ENCODE results near the gene CDK14.
"Not testable (repeated sequence)": the region's sequence is repeated elsewhere in the genome, so short reads cannot be mapped to it uniquely, and the experiment has no call there.

Gene CDK14

GRCh38 chr7:90917539-90917938 is 321.4 kb downstream of the CDK14 start:
- Histone ChIP-seq H3K36me3 (ENCODE audit: control insufficient read depth, insufficient read depth, low read length) (peaks cover 2% of the 10 kb centered on the region), H3K4me3 (ENCODE audit: extremely low read depth, insufficient read depth, low read length, poor library complexity, severe bottlenecking) (no peak overlapping the region), H3K27ac (ENCODE audit: low read depth, low read length, severe bottlenecking) (no peak overlapping the region), H3K4me1 (ENCODE audit: control insufficient read depth, insufficient read depth, low read length, poor library complexity, severe bottlenecking) (no peaks in the 10 kb centered on the region), H3K9me3 (ENCODE audit: control insufficient read depth, low read length) (no peaks in the 10 kb centered on the region)
- 84 to 97% methylated on average over 3 to 4 of the region's 4 CpGs for WGBS, 2 experiments (ENCODE audit: insufficient coverage in 2 of 2)

- WGBS, 2 experiments (ENCODE audit: insufficient coverage in 2 of 2), result no CpG with 5 or more reads among the region's 3 CpGs
- Histone ChIP-seq H3K4me3 (ENCODE audit: extremely low read depth, insufficient read depth, low read length, poor library complexity, severe bottlenecking) (no peak overlapping the region), H3K9me3 (ENCODE audit: control insufficient read depth, low read length) (no peaks in the 10 kb centered on the region), H3K4me1 (ENCODE audit: control insufficient read depth, insufficient read depth, low read length, poor library complexity, severe bottlenecking) (no peaks in the 10 kb centered on the region), H3K27ac (ENCODE audit: low read depth, low read length, severe bottlenecking) (no peak overlapping the region), H3K36me3 (ENCODE audit: control insufficient read depth, insufficient read depth, low read length) (peaks cover 2% of the 10 kb centered on the region)
These were observed 322.2 kb downstream of the CDK14 start for GRCh38 chr7:90918303-90918702.

- 94 to 100% methylated on average over 2 of the region's 2 CpGs for WGBS, 2 experiments (ENCODE audit: insufficient coverage in 2 of 2)
- H3K27ac ChIP-seq (ENCODE audit: low read depth, low read length, severe bottlenecking), result no peak overlapping the region
- no peaks in the 10 kb centered on the region for H3K4me1 ChIP-seq (ENCODE audit: control insufficient read depth, insufficient read depth, low read length, poor library complexity, severe bottlenecking)
- peaks cover 2% of the 10 kb centered on the region for H3K36me3 ChIP-seq (ENCODE audit: control insufficient read depth, insufficient read depth, low read length)
- no peak overlapping the region for H3K4me3 ChIP-seq (ENCODE audit: extremely low read depth, insufficient read depth, low read length, poor library complexity, severe bottlenecking)
- no peaks in the 10 kb centered on the region for H3K9me3 ChIP-seq (ENCODE audit: control insufficient read depth, low read length)
These were observed 323.7 kb downstream of the CDK14 start for GRCh38 chr7:90919816-90920215.

- WGBS, 2 experiments (ENCODE audit: insufficient coverage in 2 of 2), result no CpG with 5 or more reads among the region's 1 CpG
- no peak overlapping the region for H3K4me3 ChIP-seq (ENCODE audit: extremely low read depth, insufficient read depth, low read length, poor library complexity, severe bottlenecking)
- H3K27ac ChIP-seq (ENCODE audit: low read depth, low read length, severe bottlenecking), result no peak overlapping the region
- H3K9me3 ChIP-seq (ENCODE audit: control insufficient read depth, low read length), result no peaks in the 10 kb centered on the region
- H3K4me1 ChIP-seq (ENCODE audit: control insufficient read depth, insufficient read depth, low read length, poor library complexity, severe bottlenecking), result no peaks in the 10 kb centered on the region
- peaks cover 1% of the 10 kb centered on the region for H3K36me3 ChIP-seq (ENCODE audit: control insufficient read depth, insufficient read depth, low read length)
These were observed 324.2 kb downstream of the CDK14 start for GRCh38 chr7:90920336-90920735.

- 93 to 100% methylated on average over 2 of the region's 2 CpGs for WGBS, 2 experiments (ENCODE audit: insufficient coverage in 2 of 2)
- H3K9me3 ChIP-seq (ENCODE audit: control insufficient read depth, low read length), result no peaks in the 10 kb centered on the region
- no peaks in the 10 kb centered on the region for H3K36me3 ChIP-seq (ENCODE audit: control insufficient read depth, insufficient read depth, low read length)
- no peaks in the 10 kb centered on the region for H3K4me1 ChIP-seq (ENCODE audit: control insufficient read depth, insufficient read depth, low read length, poor library complexity, severe bottlenecking)
- H3K27ac ChIP-seq (ENCODE audit: low read depth, low read length, severe bottlenecking), result no peak overlapping the region
- no peak overlapping the region for H3K4me3 ChIP-seq (ENCODE audit: extremely low read depth, insufficient read depth, low read length, poor library complexity, severe bottlenecking)
These were observed 327.4 kb downstream of the CDK14 start for GRCh38 chr7:90923541-90923997.

GRCh38 chr7:90928700-90929424 is 332.7 kb downstream of the CDK14 start:
- not testable (repeated sequence) for H3K36me3 ChIP-seq (ENCODE audit: control insufficient read depth, insufficient read depth, low read length); H3K4me3 ChIP-seq (ENCODE audit: extremely low read depth, insufficient read depth, low read length, poor library complexity, severe bottlenecking); H3K4me1 ChIP-seq (ENCODE audit: control insufficient read depth, insufficient read depth, low read length, poor library complexity, severe bottlenecking); H3K27ac ChIP-seq (ENCODE audit: low read depth, low read length, severe bottlenecking); H3K9me3 ChIP-seq (ENCODE audit: control insufficient read depth, low read length)
- WGBS, 2 experiments (ENCODE audit: insufficient coverage in 2 of 2), result 86 to 94% methylated on average over 11 to 12 of the region's 13 CpGs

- Histone ChIP-seq H3K9me3 (ENCODE audit: control insufficient read depth, low read length) (no peaks in the 10 kb centered on the region), H3K4me3 (ENCODE audit: extremely low read depth, insufficient read depth, low read length, poor library complexity, severe bottlenecking) (no peak overlapping the region), H3K27ac (ENCODE audit: low read depth, low read length, severe bottlenecking) (no peak overlapping the region), H3K36me3 (ENCODE audit: control insufficient read depth, insufficient read depth, low read length) (no peaks in the 10 kb centered on the region), H3K4me1 (ENCODE audit: control insufficient read depth, insufficient read depth, low read length, poor library complexity, severe bottlenecking) (no peaks in the 10 kb centered on the region)
- WGBS, 2 experiments (ENCODE audit: insufficient coverage in 2 of 2), result 97 to 100% methylated on average over 1 to 3 of the region's 6 CpGs
These were observed 336.1 kb downstream of the CDK14 start for GRCh38 chr7:90931986-90932916.

- H3K9me3 ChIP-seq (ENCODE audit: control insufficient read depth, low read length), result no peaks in the 10 kb centered on the region
- H3K36me3 ChIP-seq (ENCODE audit: control insufficient read depth, insufficient read depth, low read length), result no peaks in the 10 kb centered on the region
- H3K4me3 ChIP-seq (ENCODE audit: extremely low read depth, insufficient read depth, low read length, poor library complexity, severe bottlenecking), result no peak overlapping the region
- no peak overlapping the region for H3K27ac ChIP-seq (ENCODE audit: low read depth, low read length, severe bottlenecking)
- 91 to 92% methylated on average over 3 of the region's 3 CpGs for WGBS, 2 experiments (ENCODE audit: insufficient coverage in 2 of 2)
- H3K4me1 ChIP-seq (ENCODE audit: control insufficient read depth, insufficient read depth, low read length, poor library complexity, severe bottlenecking), result no peaks in the 10 kb centered on the region
These were observed 336.9 kb downstream of the CDK14 start for GRCh38 chr7:90933041-90933440.

GRCh38 chr7:90933984-90934383 is 337.9 kb downstream of the CDK14 start:
- no peak overlapping the region for H3K4me3 ChIP-seq (ENCODE audit: extremely low read depth, insufficient read depth, low read length, poor library complexity, severe bottlenecking)
- no peaks in the 10 kb centered on the region for H3K36me3 ChIP-seq (ENCODE audit: control insufficient read depth, insufficient read depth, low read length)
- no peaks in the 10 kb centered on the region for H3K4me1 ChIP-seq (ENCODE audit: control insufficient read depth, insufficient read depth, low read length, poor library complexity, severe bottlenecking)
- no peaks in the 10 kb centered on the region for H3K9me3 ChIP-seq (ENCODE audit: control insufficient read depth, low read length)
- 92 to 96% methylated on average over 5 of the region's 5 CpGs for WGBS, 2 experiments (ENCODE audit: insufficient coverage in 2 of 2)
- H3K27ac ChIP-seq (ENCODE audit: low read depth, low read length, severe bottlenecking), result no peak overlapping the region

- Histone ChIP-seq H3K4me1 (ENCODE audit: control insufficient read depth, insufficient read depth, low read length, poor library complexity, severe bottlenecking) (no peaks in the 10 kb centered on the region), H3K36me3 (ENCODE audit: control insufficient read depth, insufficient read depth, low read length) (no peaks in the 10 kb centered on the region), H3K9me3 (ENCODE audit: control insufficient read depth, low read length) (no peaks in the 10 kb centered on the region), H3K4me3 (ENCODE audit: extremely low read depth, insufficient read depth, low read length, poor library complexity, severe bottlenecking) (no peak overlapping the region), H3K27ac (ENCODE audit: low read depth, low read length, severe bottlenecking) (no peak overlapping the region)
These were observed 342.2 kb downstream of the CDK14 start for GRCh38 chr7:90938371-90938770.

GRCh38 chr7:90939666-90940065 is 343.5 kb downstream of the CDK14 start:
- no peaks in the 10 kb centered on the region for H3K36me3 ChIP-seq (ENCODE audit: control insufficient read depth, insufficient read depth, low read length)
- H3K4me1 ChIP-seq (ENCODE audit: control insufficient read depth, insufficient read depth, low read length, poor library complexity, severe bottlenecking), result no peaks in the 10 kb centered on the region
- no peak overlapping the region for H3K4me3 ChIP-seq (ENCODE audit: extremely low read depth, insufficient read depth, low read length, poor library complexity, severe bottlenecking)
- WGBS, 2 experiments (ENCODE audit: insufficient coverage in 2 of 2), result 89% methylated on average over 3 of the region's 3 CpGs; no CpG with 5 or more reads in 1 of the 2 experiments
- no peak overlapping the region for H3K27ac ChIP-seq (ENCODE audit: low read depth, low read length, severe bottlenecking)
- no peaks in the 10 kb centered on the region for H3K9me3 ChIP-seq (ENCODE audit: control insufficient read depth, low read length)

All from mesodermal cell (in vitro differentiated cells).